Prostate gland (tissue), 2 donors: Measurements from ENCODE around the gene BIN2. TPM values are rescaled to one million over a fixed set of nuclear protein-coding genes. Genes with fewer than 3 reads are reported as not detected.
"Not testable (repeated sequence)": the region's sequence is repeated elsewhere in the genome, so short reads cannot be mapped to it uniquely, and the experiment has no call there.

ENCODE experiments used
- DNase-seq: peaks from one replicate; pipeline ENCODE4 v3.0.0-alpha.2; 2019; ENCODE audit warnings: low spot score
- H3K27ac ChIP-seq, 2 donors: fragments of 200-600 bp; sonication (generic); 2 replicates each; pipeline ENCODE4 v1.5.1; 2017 to 2019
- H3K27me3 ChIP-seq: fragments of 200-600 bp; sonication (generic); replicated peaks from 2 replicates; pipeline ENCODE4 v1.5.1; 2019; ENCODE audit not compliant: insufficient read depth
- H3K36me3 ChIP-seq, 2 donors: fragments of 200-600 bp; sonication (generic); 1 replicate in 1 of 2; 2 replicates in 1 of 2; pipeline versions ENCODE4 v1.5.1 to v1.8.1; 2017 to 2019
- H3K4me1 ChIP-seq: fragments of 200-600 bp; sonication (generic); replicated peaks from 2 replicates; pipeline ENCODE4 v1.5.1; 2019
- H3K4me3 ChIP-seq, 2 donors: fragments of 200-600 bp; sonication (generic); 2 replicates each; pipeline ENCODE4 v1.5.1; 2017 to 2019
- H3K9me3 ChIP-seq: fragments of 200-600 bp; sonication (generic); 2 replicates; pipeline ENCODE4 v1.5.1; 2017
- CTCF ChIP-seq, 4 experiments: fragments of 200-600 bp in 2 of 4; fragments of 450-650 bp in 2 of 4; sonication (generic) in 2 of 4; IDR thresholded peaks; 1 replicate in 3 of 4; 2 replicates in 1 of 4; pipeline ENCODE4 v1.5.1; 2016 to 2019; ENCODE audit warnings: antibody characterized with exemption in 4 of 4, mild to moderate bottlenecking in 2 of 4, moderate library complexity in 2 of 4
- POLR2A ChIP-seq: fragments of 450-650 bp; IDR thresholded peaks from one replicate; pipeline ENCODE4 v1.6.1; 2016; ENCODE audit warnings: antibody characterized with exemption, mild to moderate bottlenecking
- POLR2AphosphoS5 ChIP-seq: sonication (generic); formaldehyde crosslinking; IDR thresholded peaks from one replicate; pipeline ENCODE4 v1.6.1; 2017; ENCODE audit warnings: antibody characterized with exemption
- WGBS: methylation state at CpG from one replicate; pipeline ENCODE4 v1.1.5; 2018; 5-methylcytosine and 5-hydroxymethylcytosine counted together
- intact Hi-C: fragments of 100-400 bp; cut with DNase I; formaldehyde crosslinking; loops from one replicate; pipeline ENCODE4 v1.14.2; 2022
- total RNA-seq, 2 donors: library from RNA; depleted of rRNA; stranded (reverse); fragments of >200 nt; gene quantifications; one replicate each; pipeline ENCODE4 v1.1.0, GENCODE V29; 2016

Gene BIN2
- total RNA-seq, 2 donors from 2014 or later, result 2.6 to 5.5 TPM

DNA sequence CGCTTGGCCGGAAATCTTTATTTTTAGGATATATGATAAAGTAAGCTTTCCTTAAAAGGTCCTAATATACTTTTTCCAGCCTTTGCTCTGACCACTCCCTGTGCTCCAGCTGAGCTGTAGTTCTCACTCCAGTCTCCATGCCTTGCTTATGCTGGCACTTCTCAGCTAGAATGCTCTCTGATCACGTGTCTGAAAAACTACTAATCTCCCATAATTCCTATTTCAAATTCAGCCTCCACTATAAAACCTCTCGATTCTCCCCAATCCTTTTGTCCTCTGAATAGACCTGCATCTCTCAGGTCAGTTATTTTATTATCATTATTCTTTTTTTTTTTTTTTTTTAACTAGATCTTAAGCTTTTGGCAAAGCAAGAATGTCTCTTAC lies 3.7 kb downstream of the BIN2 start:
- 67% methylated on average over 4 of the region's 4 CpGs for WGBS
- Histone ChIP-seq H3K4me1 (no peaks in the 10 kb centered on the region), H3K27ac (no peak overlapping the region), H3K36me3 (no peaks in the 10 kb centered on the region), H3K9me3 (no peaks in the 10 kb centered on the region), H3K4me3 (no peak overlapping the region), H3K27me3 (no peaks in the 10 kb centered on the region)
- TF ChIP-seq POLR2AphosphoS5 (no peak), POLR2A (no peak), CTCF (IDR thresholded peaks at IDR 0.05) (no peak)
- intact Hi-C loops, result no loop called here
- DNase-seq, result no peak

DNA sequence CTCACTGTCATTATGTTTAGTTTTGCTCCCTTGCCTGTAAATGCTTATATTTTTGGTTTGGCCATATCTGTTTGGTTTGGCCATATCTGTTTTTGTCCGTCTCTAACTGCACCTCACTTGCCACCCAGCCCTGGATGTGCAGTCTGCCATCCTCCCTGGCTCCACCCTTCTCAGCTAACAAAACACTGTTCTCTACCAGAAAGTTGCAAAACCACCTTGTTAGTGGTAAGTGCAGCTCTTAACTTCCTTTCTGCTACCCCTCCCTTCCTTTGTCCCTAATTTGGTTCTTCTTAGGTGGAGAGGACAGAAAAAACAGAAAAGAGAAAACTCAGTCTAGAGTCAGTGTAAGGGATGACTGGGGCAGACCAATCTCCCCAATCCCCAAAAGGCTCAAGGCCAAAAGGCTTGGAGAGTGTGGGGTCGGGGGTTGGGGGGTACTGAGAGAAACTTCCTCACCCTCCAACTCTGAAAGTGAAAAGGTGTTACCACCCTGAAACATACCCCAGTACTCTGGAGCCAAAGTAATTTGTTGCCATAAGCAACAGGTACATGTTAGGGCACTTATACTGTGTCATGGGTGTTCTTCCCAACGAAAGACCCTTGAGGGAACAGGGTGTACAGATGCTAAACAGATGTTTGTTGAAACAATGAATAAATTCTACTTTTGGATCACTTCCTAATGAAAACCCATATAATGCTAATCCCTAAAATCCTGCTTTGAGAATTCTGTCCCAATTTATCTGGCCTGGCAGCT lies 5.0 kb downstream of the BIN2 start:
- H3K27ac ChIP-seq, result no peak overlapping the region
- no peaks in the 10 kb centered on the region for H3K36me3 ChIP-seq
- H3K4me1 ChIP-seq, result no peaks in the 10 kb centered on the region
- H3K27me3 ChIP-seq, result no peaks in the 10 kb centered on the region
- no peak for DNase-seq
- no peak for TF ChIP-seq POLR2A
- TF ChIP-seq CTCF (IDR thresholded peaks at IDR 0.05), result no peak
- TF ChIP-seq POLR2AphosphoS5, result no peak
- H3K4me3 ChIP-seq, result no peak overlapping the region
- WGBS, result 42% methylated on average over 3 of the region's 3 CpGs
- intact Hi-C loops, result no loop called here
- no peaks in the 10 kb centered on the region for H3K9me3 ChIP-seq

GRCh38 chr12:51318057-51318806 lies 5.7 kb downstream of the BIN2 start:
- intact Hi-C loops, H3K4me3 ChIP-seq, DNase-seq, H3K36me3 ChIP-seq, H3K4me1 ChIP-seq, H3K27me3 ChIP-seq, H3K9me3 ChIP-seq, H3K27ac ChIP-seq: not testable (repeated sequence)
- WGBS, result 82% methylated on average over 8 of the region's 8 CpGs

GRCh38 chr12:51311389-51311788 lies 12.6 kb downstream of the BIN2 start:
- Histone ChIP-seq H3K27ac (no peak overlapping the region), H3K4me1 (no peaks in the 10 kb centered on the region), H3K36me3 (no peaks in the 10 kb centered on the region), H3K9me3 (no peaks in the 10 kb centered on the region), H3K27me3 (no peaks in the 10 kb centered on the region), H3K4me3 (no peak overlapping the region)
- WGBS, result 95% methylated on average over 1 of the region's 1 CpG
- no peak for TF ChIP-seq POLR2A
- TF ChIP-seq POLR2AphosphoS5, result no peak
- TF ChIP-seq CTCF (IDR thresholded peaks at IDR 0.05), result no peak
- DNase-seq, result no peak
- intact Hi-C loops, result no loop called here

DNA sequence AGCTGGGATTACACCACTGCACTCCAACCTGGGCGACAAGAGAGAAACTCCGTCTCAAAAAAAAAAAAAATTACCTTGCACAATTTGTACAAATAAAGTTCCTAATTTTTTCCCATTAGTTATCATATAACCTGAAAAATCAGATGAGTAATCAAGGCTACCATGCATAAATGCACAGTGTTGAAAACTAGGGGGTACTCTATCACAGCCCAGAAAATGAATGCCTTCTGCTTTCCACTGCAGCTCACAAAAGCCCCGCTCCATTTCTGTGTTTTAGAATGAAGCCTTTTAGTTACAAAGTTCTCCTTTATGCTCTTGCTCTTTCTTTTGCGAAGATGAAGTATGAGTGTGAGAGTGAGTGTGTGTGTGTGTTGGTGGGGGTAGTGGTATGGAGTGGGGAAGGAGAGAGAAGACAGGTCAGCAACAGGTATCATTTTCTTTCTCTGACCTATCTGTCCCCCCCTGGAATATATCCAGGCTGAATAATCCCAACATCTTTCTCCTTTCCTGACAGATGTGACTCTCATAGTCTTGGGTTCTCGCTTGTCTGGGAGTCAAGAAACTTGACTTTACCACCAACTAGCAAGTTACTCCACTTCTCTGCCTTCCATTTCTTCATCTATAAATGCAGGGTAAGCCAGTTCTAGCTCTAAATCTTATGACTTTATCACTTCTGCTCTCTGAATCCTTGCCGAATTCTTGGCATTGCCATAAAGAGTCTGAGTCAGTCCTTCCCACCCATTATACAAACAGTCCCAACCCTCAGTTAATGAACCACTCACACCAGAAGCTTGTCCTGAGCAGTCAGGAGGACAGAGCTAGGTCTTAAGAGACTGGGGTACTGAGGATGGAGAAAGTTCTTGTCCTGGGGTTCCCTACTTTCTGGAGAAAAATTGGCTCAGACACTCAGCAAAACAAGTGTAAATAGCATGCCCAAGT lies 16.1 kb downstream of the BIN2 start:
- Histone ChIP-seq H3K27me3 (no peaks in the 10 kb centered on the region), H3K27ac (no peak overlapping the region), H3K9me3 (no peaks in the 10 kb centered on the region), H3K36me3 (no peaks in the 10 kb centered on the region), H3K4me3 (no peak overlapping the region), H3K4me1 (no peaks in the 10 kb centered on the region)
- 67% methylated on average over 6 of the region's 6 CpGs for WGBS
- DNase-seq, result peak; percentile 5
- intact Hi-C loops, result no loop called here
- peak; percentile 15 for TF ChIP-seq POLR2A
- no peak for TF ChIP-seq POLR2AphosphoS5
